HG03571 (cell line): ENCODE measurements around the gene SYT6.
"Not testable (repeated sequence)": the region's sequence is repeated elsewhere in the genome, so short reads cannot be mapped to it uniquely, and the experiment has no call there.

ENCODE experiments used
- ATAC-seq: cut with Tn5 transposase; IDR thresholded peaks from one replicate; pipeline ENCODE4 v1.9.1; 2021; ENCODE audit not compliant: unreplicated experiment

SYT6 gene

GRCh38 chr1:114075546-114076242 is 78.0 kb downstream of the SYT6 start:
- ATAC-seq: no peak

GRCh38 chr1:114075105-114075504 is 78.6 kb downstream of the SYT6 start:
- no peak for ATAC-seq

GRCh38 chr1:114072246-114072645 is 81.4 kb downstream of the SYT6 start:
- no peak for ATAC-seq

- ATAC-seq: not testable (repeated sequence)
Measured at GRCh38 chr1:114069762-114070161, 83.9 kb downstream of the SYT6 start.

- ATAC-seq: not testable (repeated sequence)
Measured at GRCh38 chr1:114068684-114069083, 85.0 kb downstream of the SYT6 start.

GRCh38 chr1:114065671-114066070 is 88.0 kb downstream of the SYT6 start:
- not testable (repeated sequence) for ATAC-seq

GRCh38 chr1:114063544-114063943 is 90.1 kb downstream of the SYT6 start:
- no peak for ATAC-seq

GRCh38 chr1:114062477-114063099 is 91.1 kb downstream of the SYT6 start:
- ATAC-seq: no peak

GRCh38 chr1:114061121-114061830 is 92.4 kb downstream of the SYT6 start:
- no peak for ATAC-seq

GRCh38 chr1:114058236-114058635 is 95.4 kb downstream of the SYT6 start:
- ATAC-seq: not testable (repeated sequence)

- no peak for ATAC-seq
Measured at GRCh38 chr1:114054148-114054547, 99.5 kb downstream of the SYT6 start.

- no peak for ATAC-seq
Measured at GRCh38 chr1:114048232-114048631, 105.4 kb downstream of the SYT6 start.

GRCh38 chr1:114043548-114043947 is 110.1 kb downstream of the SYT6 start:
- no peak for ATAC-seq

GRCh38 chr1:114043054-114043453 is 110.6 kb downstream of the SYT6 start:
- no peak for ATAC-seq

GRCh38 chr1:114040273-114041015 is 113.2 kb downstream of the SYT6 start:
- ATAC-seq: no peak
